Chondrocyte (in vitro differentiated cells): ENCODE data around the gene CHST1. TPM values are rescaled to one million over a fixed set of nuclear protein-coding genes. Genes with fewer than 3 reads are reported as not detected.

Source experiments
- DNase-seq: peaks from one replicate; pipeline ENCODE4 v3.0.0; 2021; ENCODE audit warnings: mixed read lengths, low spot score
- H3K27ac Mint-ChIP-seq: one replicate; pipeline ENCODE4 v1.8.0; 2021; ENCODE audit warnings: mild to moderate bottlenecking, moderate library complexity, mixed read lengths; ENCODE audit not compliant: unreplicated experiment
- H3K27me3 Mint-ChIP-seq: 2 replicates; pipeline ENCODE4 v1.8.0; 2021; ENCODE audit warnings: low read depth, mixed read lengths
- H3K36me3 Mint-ChIP-seq: 2 replicates; pipeline ENCODE4 v1.8.0; 2021; ENCODE audit warnings: low read depth, mixed read lengths
- H3K4me1 Mint-ChIP-seq: 2 replicates; pipeline ENCODE4 v1.8.0; 2021; ENCODE audit warnings: low read depth, mild to moderate bottlenecking, mixed read lengths
- H3K4me3 Mint-ChIP-seq: one replicate; pipeline ENCODE4 v1.8.0; 2021; ENCODE audit warnings: mild to moderate bottlenecking, moderate library complexity, mixed read lengths; ENCODE audit not compliant: unreplicated experiment
- H3K9me3 Mint-ChIP-seq: 2 replicates; pipeline ENCODE4 v1.8.0; 2021; ENCODE audit warnings: low read depth, mixed read lengths
- CTCF ChIP-seq: fragments of 200-600 bp; sonication (generic); IDR thresholded peaks from 2 replicates; pipeline ENCODE4 v1.5.0; 2021; ENCODE audit warnings: antibody characterized with exemption, mild to moderate bottlenecking, moderate library complexity
- total RNA-seq: library from RNA; stranded (reverse); gene quantifications from 3 replicates; pipeline ENCODE4 v1.2.1, GENCODE V29; 2021

CHST1 gene
- total RNA-seq, 1 donor from 2014 or later = 13.6 TPM

- H3K36me3 Mint-ChIP-seq = no peaks in the 10 kb centered on the region
- no peak for DNase-seq
- H3K27me3 Mint-ChIP-seq = peaks cover 12% of the 10 kb centered on the region
- TF ChIP-seq CTCF = no peak
- no peaks in the 10 kb centered on the region for H3K9me3 Mint-ChIP-seq
- no peak overlapping the region for H3K4me3 Mint-ChIP-seq
- peaks cover 10% of the 10 kb centered on the region for H3K4me1 Mint-ChIP-seq
- H3K27ac Mint-ChIP-seq = no peak overlapping the region
These were observed 3.7 kb upstream of the CHST1 start for GRCh38 chr11:45669146-45669545.

GRCh38 chr11:45667929-45668680 lies 2.7 kb upstream of the CHST1 start:
- Mint-ChIP-seq H3K4me3 (no peak overlapping the region), H3K27ac (no peak overlapping the region), H3K27me3 (peaks cover 12% of the 10 kb centered on the region), H3K4me1 (peaks cover 18% of the 10 kb centered on the region), H3K9me3 (no peaks in the 10 kb centered on the region), H3K36me3 (no peaks in the 10 kb centered on the region)
- TF ChIP-seq CTCF = no peak
- no peak for DNase-seq

- TF ChIP-seq CTCF = no peak
- no peaks in the 10 kb centered on the region for H3K9me3 Mint-ChIP-seq
- no peak overlapping the region for H3K4me3 Mint-ChIP-seq
- H3K4me1 Mint-ChIP-seq = peaks cover 26% of the 10 kb centered on the region
- DNase-seq = no peak
- H3K27me3 Mint-ChIP-seq = peaks cover 9% of the 10 kb centered on the region
- H3K36me3 Mint-ChIP-seq = no peaks in the 10 kb centered on the region
- H3K27ac Mint-ChIP-seq = no peak overlapping the region
These were observed 1.5 kb upstream of the CHST1 start for GRCh38 chr11:45666648-45667642.

GRCh38 chr11:45665933-45666647 lies 668 bp upstream of the CHST1 start:
- Mint-ChIP-seq H3K4me3 (peak overlapping the region; percentile 66), H3K4me1 (peaks cover 26% of the 10 kb centered on the region), H3K27me3 (peaks cover 9% of the 10 kb centered on the region), H3K9me3 (no peaks in the 10 kb centered on the region), H3K27ac (peak overlapping the region; percentile 17), H3K36me3 (no peaks in the 10 kb centered on the region)
- no peak for TF ChIP-seq CTCF
- DNase-seq = no peak
